K562 (cell line): ENCODE results near the gene PARP11. TPM values are rescaled to one million over a fixed set of nuclear protein-coding genes. Genes with fewer than 3 reads are reported as not detected.

Source experiments
- ATAC-seq: fragments of 200-7000 bp; cut with Tn5 transposase; 3 replicates; pipeline ENCODE4 v1.9.1; 2020; ENCODE audit warnings: moderate library complexity
- BruUV-seq: library from RNA; stranded (reverse); fragments of 400-500 nt; replicated peaks from 2 replicates; lab custom pipeline; 2021; lab: Mats Ljungman, UMichigan
- CTCF ChIA-PET: fragments of 300-600 bp; formaldehyde crosslinking; extraction: SDS; loops from one replicate; lab custom pipeline; 2021; ENCODE audit warnings: low intra/inter-chr PET ratio; lab: Yijun Ruan, JAX
- POLR2A ChIA-PET: fragments of 300-600, 350-650 bp; sonication (Branson Sonifier 250); formaldehyde crosslinking; extraction: SDS; loops from one replicate; lab custom pipeline; 2021; ENCODE audit warnings: antibody characterized with exemption, inconsistent platforms; lab: Yijun Ruan, JAX
- DNase-seq, 4 experiments: peaks; one replicate each; pipeline versions ENCODE4 v3.0.0 to v3.0.0-alpha.2; 2011 to 2018; ENCODE audit warnings: low spot score in 3 of 4, mixed read lengths in 3 of 4; ENCODE audit errors: extremely low read depth in 1 of 4
- FAIRE-seq: peaks from 2 replicates; lab custom pipeline; 2011; peaks lifted over from hg19 to GRCh38; lab: Jason Lieb, UNC
- H2AFZ ChIP-seq: 2 replicates; pipeline ENCODE4 v1.6.0; 2011; ENCODE audit warnings: low read depth, low read length, control low read depth, inconsistent platforms
- H3K27ac ChIP-seq: fragments of 200-600 bp; 3 replicates; pipeline ENCODE4 v1.8.0; 2011; ENCODE audit warnings: low read depth, mild to moderate bottlenecking, control low read depth, inconsistent platforms, low read length, moderate library complexity, mixed read lengths; ENCODE audit errors: extremely low read depth
- H3K27me3 ChIP-seq, 2 experiments: fragments of 300-600 bp in 1 of 2; 2 replicates in 1 of 2; 3 replicates in 1 of 2; pipeline versions ENCODE4 v1.6.0 to v1.8.0; 2011; ENCODE audit warnings: inconsistent platforms in 2 of 2, low read length in 2 of 2, mild to moderate bottlenecking in 1 of 2, mixed read lengths in 1 of 2, moderate library complexity in 1 of 2; ENCODE audit not compliant: control insufficient read depth in 2 of 2, insufficient read depth in 2 of 2
- H3K36me3 ChIP-seq: fragments of 300-600 bp; 3 replicates; pipeline ENCODE4 v1.8.0; 2011; ENCODE audit warnings: mild to moderate bottlenecking, low read length, inconsistent platforms; ENCODE audit not compliant: control insufficient read depth, insufficient read depth
- H3K4me1 ChIP-seq, 2 experiments: fragments of 200-600 bp in 1 of 2; replicated peaks in 1 of 2; 2 replicates in 1 of 2; 3 replicates in 1 of 2; pipeline versions ENCODE4 v1.5.1 to v1.8.0; 2011; ENCODE audit warnings: inconsistent platforms in 2 of 2, low read length in 2 of 2, mild to moderate bottlenecking in 1 of 2, mixed read lengths in 1 of 2, moderate library complexity in 1 of 2; ENCODE audit not compliant: control insufficient read depth in 2 of 2, insufficient read depth in 2 of 2
- H3K4me2 ChIP-seq: 2 replicates; pipeline ENCODE4 v1.6.1; 2011; ENCODE audit warnings: low read length, control low read depth, inconsistent platforms, mixed read lengths; ENCODE audit not compliant: insufficient read depth
- H3K4me3 ChIP-seq: fragments of 200-600 bp; sonication (generic), shearing (Covaris generic); 2 replicates; pipeline ENCODE4 v1.5.1; 2016; ENCODE audit warnings: control low read depth, inconsistent platforms
- H3K79me2 ChIP-seq: fragments of 200-600 bp; 3 replicates; pipeline ENCODE4 v1.8.0; 2011; ENCODE audit warnings: low read length, inconsistent platforms; ENCODE audit not compliant: control insufficient read depth, insufficient read depth
- H3K9ac ChIP-seq, 2 experiments: 2 replicates each; pipeline versions ENCODE4 v1.6.0 to v1.6.1; 2011; ENCODE audit warnings: low read depth in 2 of 2, low read length in 2 of 2, control low read depth in 1 of 2, inconsistent platforms in 1 of 2, mild to moderate bottlenecking in 1 of 2, mixed read lengths in 1 of 2; ENCODE audit not compliant: insufficient read depth in 1 of 2
- H3K9me1 ChIP-seq: one replicate; pipeline ENCODE4 v1.6.0; 2011; ENCODE audit warnings: inconsistent platforms, mild to moderate bottlenecking, low read length, moderate library complexity; ENCODE audit not compliant: control insufficient read depth, insufficient read depth
- H3K9me3 ChIP-seq: replicated peaks from 2 replicates; pipeline ENCODE4 v1.5.1; 2011; ENCODE audit warnings: low read depth, low read length, inconsistent platforms; ENCODE audit not compliant: control insufficient read depth, insufficient read depth
- H4K20me1 ChIP-seq: replicated peaks from 2 replicates; pipeline ENCODE4 v1.6.1; 2011; ENCODE audit warnings: low read length, inconsistent platforms, mixed read lengths; ENCODE audit not compliant: control insufficient read depth, insufficient read depth
- KDM4B ChIP-seq, 2 experiments: fragments of 450-650 bp in 1 of 2; sonication (generic) in 1 of 2; IDR thresholded peaks; 2 replicates each; pipeline ENCODE4 v1.6.1; 2016 to 2017; ENCODE audit warnings: borderline replicate concordance in 2 of 2, antibody characterized with exemption in 1 of 2, low read depth in 1 of 2, mild to moderate bottlenecking in 1 of 2
- SPI1 ChIP-seq: IDR thresholded peaks from 2 replicates; pipeline ENCODE4 v1.6.1; 2011; ENCODE audit warnings: low read depth, low read length, control low read depth, borderline replicate concordance
- ZNF766 ChIP-seq: fragments of 200-800 bp; sonication (Bioruptor generic); conservative IDR thresholded peaks from 2 replicates; pipeline ENCODE4 v1.6.1; 2016; ENCODE audit warnings: missing genetic modification characterization, missing compliant biosample characterization
- WGBS: fragments of 100-300 bp; shearing (Covaris generic); methylation state at CpG from one replicate; pipeline ENCODE4 v1.1.6; 2016; ENCODE audit warnings: low coverage, mixed read lengths; ENCODE audit not compliant: insufficient coverage; ENCODE audit errors: missing lambda C conversion rate; 5-methylcytosine and 5-hydroxymethylcytosine counted together
- in situ Hi-C: fragments of 300-500 bp; cut with MboI; formaldehyde crosslinking; loops from 4 replicates; pipeline ENCODE4 v1.15.0; 2018; ENCODE audit warnings: inconsistent platforms, mixed read lengths
- intact Hi-C: fragments of 100-400 bp; cut with micrococcal nuclease; formaldehyde crosslinking; loops from 2 replicates; pipeline ENCODE4 v1.14.2; 2022
- polyA plus RNA-seq, 8 experiments: library from polyadenylated mRNA; depleted of rRNA in 4 of 8; stranded (reverse) in 5 of 8; unstranded in 3 of 8; fragments of >200 nt; fragmentation: Nextera tagmentation in 2 of 8; fragmentation: Illumina TruSeq in 1 of 8; extraction: Ambion mirVana in 2 of 8; extraction: Trizol in 1 of 8; gene quantifications; 2 replicates each; pipeline versions ENCODE4 v1.2.1 to v1.2.3, GENCODE V29; 2011 to 2014; ENCODE audit warnings: inconsistent platforms in 1 of 8, missing spikeins in 1 of 8
- total RNA-seq, 7 experiments: library from RNA; depleted of rRNA in 6 of 7; stranded (reverse); fragments of >200 nt in 6 of 7; fragmentation: Illumina TruSeq in 2 of 7; extraction: Trizol in 2 of 7; gene quantifications; 2 replicates each; pipeline versions ENCODE4 v1.2.1 to v1.2.3, GENCODE V29; 2011 to 2021; ENCODE audit warnings: low replicate concordance in 1 of 7

The PARP11 gene
- total and polyA plus RNA-seq, 9 of the 15 experiments (the other 6 are each of a cell fraction or from before 2014, with no cell fraction given), result 0.40 to 2.5 (median 1.4) TPM

GRCh38 chr12:3759878-3760277 is 113.3 kb downstream of the PARP11 start:
- no peak overlapping the region for H3K4me2 ChIP-seq
- 0% methylated on average over 2 of the region's 2 CpGs for WGBS
- H3K4me3 ChIP-seq, result no peak overlapping the region
- no peaks in the 10 kb centered on the region for H3K4me1 ChIP-seq
- no peak overlapping the region for H2AFZ ChIP-seq
- H3K9ac ChIP-seq, result no peak overlapping the region
- BruUV-seq, result no TSS peak
- intact Hi-C loops, result loop anchor here (10.0 kb wide), 1 partner anchor 105 kb away; no protein-coding TSS in a partner anchor
- ATAC-seq (no peak), FAIRE-seq (no peak), DNase-seq (no peak)
- no peaks in the 10 kb centered on the region for H3K36me3 ChIP-seq
- POLR2A ChIA-PET, result no interaction called here
- peak; percentile 81 for TF ChIP-seq SPI1
- TF ChIP-seq KDM4B (IDR thresholded peaks at IDR 0.05; ENCODE audit: borderline replicate concordance in 2 of 2, low read depth in 1 of 2), result no peak
- peak; percentile 86 for TF ChIP-seq ZNF766
- no peaks in the 10 kb centered on the region for H3K9me1 ChIP-seq
- H3K27me3 ChIP-seq, result no peaks in the 10 kb centered on the region; a peak in 1 of 5 replicates
- CTCF ChIA-PET, result no interaction called here
- H3K9me3 ChIP-seq, result no peaks in the 10 kb centered on the region
- no peaks in the 10 kb centered on the region for H4K20me1 ChIP-seq
- H3K27ac ChIP-seq, result no peak overlapping the region
- no peaks in the 10 kb centered on the region for H3K79me2 ChIP-seq
- in situ Hi-C loops, result no loop called here

Other genes with a start within 250 kb of the PARP11 start
- gene CRACR2A, start 120.3 kb downstream of the PARP11 start, total RNA-seq (2014; rRNA removed), result 10.4 and 13.2 TPM in 2 replicates
- 10.4 and 11.2 TPM in 2 replicates for gene CRACR2A, start 120.3 kb downstream of the PARP11 start, total RNA-seq (2014; rRNA removed; fragmentation: Illumina TruSeq; extraction: Trizol)
- 8.8 and 9.1 TPM in 2 replicates for gene CRACR2A, start 120.3 kb downstream of the PARP11 start, total RNA-seq (2015; rRNA removed; fragmentation: Illumina TruSeq; extraction: Trizol)
- 12.7 and 15.1 TPM in 2 replicates for gene CRACR2A, start 120.3 kb downstream of the PARP11 start, total RNA-seq (2021)
- 8.1 and 10.3 TPM in 2 replicates for gene CRACR2A, start 120.3 kb downstream of the PARP11 start, polyA plus RNA-seq (2011; rRNA removed)
- 10.2 and 11.6 TPM in 2 replicates for gene CRACR2A, start 120.3 kb downstream of the PARP11 start, polyA plus RNA-seq (2014; fragmentation: Illumina TruSeq; extraction: Trizol)
- gene CRACR2A, start 120.3 kb downstream of the PARP11 start, polyA plus RNA-seq (2014; fragmentation: Nextera tagmentation; extraction: Ambion mirVana), result 1 to 10 TPM; 2.1 to 2.3 TPM
- 10.0 and 12.8 TPM in 2 replicates for gene CRACR2A, start 120.3 kb downstream of the PARP11 start, polyA plus RNA-seq (2014; rRNA removed)